ENCODE data around the gene DMD. TPM values are rescaled to one million over a fixed set of nuclear protein-coding genes. Genes with fewer than 3 reads are reported as not detected.

Gene DMD
- total RNA-seq (41.3 and 90.7 TPM in 2 replicates), polyA plus RNA-seq (73.5 and 89.4 TPM in 2 replicates)

GRCh38 chrX:33211356-33212260, at the start of gene DMD:
Gene DMD (minus strand): TSS chrX:33211549. CDS start chrX:33211312, 237 bp downstream.
- H3K4me3 ChIP-seq = peak within 1 kb of the TSS; percentile 76

GRCh38 chrX:33252306-33252825, 41.0 kb upstream of the DMD start:
- Histone ChIP-seq H3K27ac (no peak overlapping the region), H3K27me3 (no peaks in the 10 kb centered on the region), H3K4me3 (no peak overlapping the region), H3K9me3 (ENCODE audit: low read depth) (no peaks in the 10 kb centered on the region), H3K4me1 (ENCODE audit: low read depth) (no peaks in the 10 kb centered on the region), H3K36me3 (no peaks in the 10 kb centered on the region)
- TF ChIP-seq CTCF (IDR thresholded peaks at IDR 0.05; ENCODE audit: low read depth, low read length) = no peak
- DNase-seq (ENCODE audit: low read depth in 1 of 2, low spot score in 1 of 2) = no peak

More at GRCh38 chrX:33211356-33212260, at the start of gene DMD:
- peak; percentile 86 to 94 for DNase-seq (ENCODE audit: low read depth in 1 of 2, low spot score in 1 of 2)
- no peaks in the 10 kb centered on the region for H3K36me3 ChIP-seq
- H3K9me3 ChIP-seq (ENCODE audit: low read depth) = no peaks in the 10 kb centered on the region
- H3K27ac ChIP-seq = peak within 1 kb of the TSS; percentile 100
- no peaks in the 10 kb centered on the region for H3K27me3 ChIP-seq
- no peak for TF ChIP-seq CTCF (IDR thresholded peaks at IDR 0.05; ENCODE audit: low read depth, low read length)
- peaks cover 14% of the 10 kb centered on the region for H3K4me1 ChIP-seq (ENCODE audit: low read depth)

- H3K27me3 ChIP-seq = no peaks in the 10 kb centered on the region
- no peak overlapping the region for H3K4me3 ChIP-seq
- no peaks in the 10 kb centered on the region for H3K36me3 ChIP-seq
- no peaks in the 10 kb centered on the region for H3K4me1 ChIP-seq (ENCODE audit: low read depth)
- TF ChIP-seq CTCF (IDR thresholded peaks at IDR 0.05; ENCODE audit: low read depth, low read length) = no peak
- no peak for DNase-seq (ENCODE audit: low read depth in 1 of 2, low spot score in 1 of 2)
- no peak overlapping the region for H3K27ac ChIP-seq
- H3K9me3 ChIP-seq (ENCODE audit: low read depth) = no peaks in the 10 kb centered on the region
Measured at GRCh38 chrX:33218819-33219218, 7.5 kb upstream of the DMD start.

GRCh38 chrX:33210156-33210555, 1.2 kb downstream of the DMD start:
- peak overlapping the region; percentile 100 for H3K27ac ChIP-seq

GRCh38 chrX:33207056-33207455, 4.3 kb downstream of the DMD start:
- Histone ChIP-seq H3K36me3 (no peaks in the 10 kb centered on the region), H3K27ac (peak overlapping the region; percentile 31), H3K9me3 (ENCODE audit: low read depth) (no peaks in the 10 kb centered on the region), H3K4me1 (ENCODE audit: low read depth) (peaks cover 28% of the 10 kb centered on the region), H3K27me3 (no peaks in the 10 kb centered on the region), H3K4me3 (peak overlapping the region; percentile 76)
- no peak for TF ChIP-seq CTCF (IDR thresholded peaks at IDR 0.05; ENCODE audit: low read depth, low read length)
- DNase-seq (ENCODE audit: low read depth in 1 of 2, low spot score in 1 of 2) = peak in 1 of 2 donors; percentile 43

More at GRCh38 chrX:33210156-33210555, 1.2 kb downstream of the DMD start:
- no peak for DNase-seq (ENCODE audit: low read depth in 1 of 2, low spot score in 1 of 2)
- Histone ChIP-seq H3K36me3 (no peaks in the 10 kb centered on the region), H3K27me3 (no peaks in the 10 kb centered on the region), H3K4me3 (peak overlapping the region; percentile 76), H3K4me1 (ENCODE audit: low read depth) (peaks cover 28% of the 10 kb centered on the region), H3K9me3 (ENCODE audit: low read depth) (no peaks in the 10 kb centered on the region)
- no peak for TF ChIP-seq CTCF (IDR thresholded peaks at IDR 0.05; ENCODE audit: low read depth, low read length)

All from cardiac muscle cell (in vitro differentiated cells and primary cell).